H1 (cell line): ENCODE measurements around the gene ARHGEF28. TPM values are rescaled to one million over a fixed set of nuclear protein-coding genes. Genes with fewer than 3 reads are reported as not detected.
A peak's percentile ranks its signal among the peaks of the same experiment; 100 is the strongest.

ENCODE experiments used
- CTCF ChIA-PET: fragments of 300-600 bp; sonication (Branson Sonifier 250); formaldehyde crosslinking; loops from one replicate; lab custom pipeline; 2021; ENCODE audit not compliant: partially characterized antibody; lab: Charles Lee
- POLR2A ChIA-PET: fragments of 300-600 bp; sonication (Branson Sonifier 250); formaldehyde crosslinking; loops from one replicate; lab custom pipeline; 2021; ENCODE audit warnings: inconsistent platforms; ENCODE audit not compliant: partially characterized antibody; lab: Charles Lee
- DNase-seq, 2 experiments: peaks; one replicate each; pipeline versions ENCODE4 v3.0.0 to v3.0.0-alpha.2; 2010 to 2022; ENCODE audit warnings: low spot score in 2 of 2, low read depth in 1 of 2, mixed read lengths in 1 of 2
- FAIRE-seq: peaks from 2 replicates; lab custom pipeline; 2011; peaks lifted over from hg19 to GRCh38; lab: Jason Lieb, UNC
- H2AFZ ChIP-seq: 2 replicates; pipeline ENCODE4 v1.8.1; 2012; ENCODE audit warnings: low read length, inconsistent platforms
- H2AK5ac ChIP-seq: 2 replicates; pipeline ENCODE4 v1.6.1; 2013; ENCODE audit warnings: low read depth, low read length
- H2BK120ac ChIP-seq: replicated peaks from 2 replicates; pipeline ENCODE3; 2013; ENCODE audit warnings: low read depth, low read length, inconsistent platforms
- H2BK12ac ChIP-seq: 2 replicates; pipeline ENCODE4 v1.6.1; 2013; ENCODE audit warnings: low read depth, low read length
- H2BK15ac ChIP-seq: 2 replicates; pipeline ENCODE4 v1.6.1; 2013; ENCODE audit warnings: low read length
- H2BK20ac ChIP-seq: 2 replicates; pipeline ENCODE4 v1.6.1; 2013; ENCODE audit warnings: low read length
- H2BK5ac ChIP-seq: 2 replicates; pipeline ENCODE4 v1.6.1; 2013; ENCODE audit warnings: low read depth, low read length
- H3K14ac ChIP-seq: 2 replicates; pipeline ENCODE4 v1.6.1; 2013; ENCODE audit warnings: inconsistent platforms; ENCODE audit not compliant: insufficient read length
- H3K18ac ChIP-seq: 2 replicates; pipeline ENCODE4 v1.6.1; 2013; ENCODE audit warnings: low read length; ENCODE audit errors: extremely low read depth
- H3K23ac ChIP-seq: 2 replicates; pipeline ENCODE4 v1.6.1; 2013; ENCODE audit warnings: inconsistent platforms; ENCODE audit not compliant: insufficient read length
- H3K23me2 ChIP-seq: 2 replicates; pipeline ENCODE4 v1.6.1; 2013; ENCODE audit warnings: low read depth, low read length
- H3K27ac ChIP-seq: 2 replicates; pipeline ENCODE4 v1.6.1; 2011; ENCODE audit warnings: low read depth, low read length, inconsistent platforms
- H3K27me3 ChIP-seq, 4 experiments: replicated peaks in 1 of 4; 1 replicate in 1 of 4; 2 replicates in 3 of 4; pipeline versions ENCODE4 v1.6.1 to v1.8.1; 2011 to 2013; ENCODE audit warnings: low read length in 3 of 4, mild to moderate bottlenecking in 3 of 4, inconsistent platforms in 2 of 4, mixed read lengths in 2 of 4, moderate library complexity in 1 of 4; ENCODE audit not compliant: control insufficient read depth in 3 of 4, insufficient read depth in 3 of 4; ENCODE audit errors: extremely low read depth in 1 of 4
- H3K36me3 ChIP-seq, 4 experiments: 2 replicates each; pipeline versions ENCODE4 v1.6.1 to v1.8.1; 2011 to 2013; ENCODE audit warnings: mild to moderate bottlenecking in 4 of 4, low read length in 3 of 4, moderate library complexity in 2 of 4, control low read depth in 1 of 4, inconsistent platforms in 1 of 4; ENCODE audit not compliant: insufficient read depth in 4 of 4, control insufficient read depth in 2 of 4
- H3K4ac ChIP-seq: replicated peaks from 2 replicates; pipeline ENCODE3; 2013; ENCODE audit warnings: low read length, low read depth, mixed read lengths, inconsistent platforms; ENCODE audit not compliant: insufficient read length
- H3K4me1 ChIP-seq, 4 experiments: replicated peaks in 1 of 4; 1 replicate in 1 of 4; 2 replicates in 3 of 4; pipeline versions ENCODE4 v1.6.1 to v1.8.1; 2011 to 2013; ENCODE audit warnings: low read length in 3 of 4, inconsistent platforms in 2 of 4, mixed read lengths in 1 of 4; ENCODE audit not compliant: insufficient read depth in 4 of 4, control insufficient read depth in 3 of 4
- H3K4me2 ChIP-seq, 2 experiments: 2 replicates each; pipeline versions ENCODE4 v1.6.1 to v1.8.1; 2011 to 2013; ENCODE audit warnings: low read depth in 2 of 2, low read length in 2 of 2, control low read depth in 1 of 2, inconsistent platforms in 1 of 2, mild to moderate bottlenecking in 1 of 2; ENCODE audit not compliant: insufficient read depth in 1 of 2
- H3K4me3 ChIP-seq, 4 experiments: fragments of 200-600, 300-600 bp in 1 of 4; sonication (generic), shearing (Covaris generic), sonication (Bioruptor Twin) in 1 of 4; 2 replicates each; pipeline versions ENCODE4 v1.5.1 to v1.8.1; 2011 to 2016; ENCODE audit warnings: low read length in 4 of 4, low read depth in 3 of 4, control low read depth in 2 of 4, inconsistent platforms in 2 of 4, mild to moderate bottlenecking in 2 of 4, mixed read lengths in 1 of 4, moderate library complexity in 1 of 4; ENCODE audit not compliant: insufficient read depth in 2 of 4; ENCODE audit errors: extremely low read depth in 1 of 4
- H3K56ac ChIP-seq: replicated peaks from 2 replicates; pipeline ENCODE3; 2013; ENCODE audit warnings: low read depth, mild to moderate bottlenecking, mixed read lengths, low read length, inconsistent platforms; ENCODE audit not compliant: insufficient read length
- H3K79me1 ChIP-seq: 2 replicates; pipeline ENCODE4 v1.6.1; 2013; ENCODE audit warnings: low read depth, low read length, control low read depth
- H3K79me2 ChIP-seq, 2 experiments: 2 replicates each; pipeline versions ENCODE4 v1.6.1 to v1.8.1; 2012 to 2013; ENCODE audit warnings: low read length in 2 of 2, mild to moderate bottlenecking in 2 of 2, inconsistent platforms in 1 of 2; ENCODE audit not compliant: insufficient read depth in 2 of 2, control insufficient read depth in 1 of 2
- H3K9ac ChIP-seq, 4 experiments: replicated peaks in 1 of 4; 1 replicate in 1 of 4; 2 replicates in 3 of 4; pipeline versions ENCODE4 v1.6.1 to v1.8.1; 2011 to 2013; ENCODE audit warnings: low read depth in 3 of 4, low read length in 3 of 4, control low read depth in 2 of 4, mild to moderate bottlenecking in 2 of 4, moderate library complexity in 2 of 4, inconsistent platforms in 1 of 4; ENCODE audit errors: extremely low read depth in 1 of 4
- H3K9me3 ChIP-seq, 2 experiments: 2 replicates each; pipeline versions ENCODE4 v1.6.1 to v1.8.1; 2012 to 2013; ENCODE audit warnings: mild to moderate bottlenecking in 2 of 2, moderate library complexity in 2 of 2, control low read depth in 1 of 2, inconsistent platforms in 1 of 2, low read depth in 1 of 2, low read length in 1 of 2, mixed read lengths in 1 of 2; ENCODE audit not compliant: insufficient read depth in 2 of 2
- H4K20me1 ChIP-seq, 2 experiments: replicated peaks in 1 of 2; 2 replicates each; pipeline versions ENCODE3 to v1.8.1; 2011 to 2013; ENCODE audit warnings: inconsistent platforms in 2 of 2, low read length in 2 of 2, mild to moderate bottlenecking in 1 of 2; ENCODE audit not compliant: insufficient read depth in 2 of 2, control insufficient read depth in 1 of 2
- H4K5ac ChIP-seq: 2 replicates; pipeline ENCODE4 v1.6.1; 2013; ENCODE audit warnings: low read length, low read depth, mixed read lengths, inconsistent platforms; ENCODE audit not compliant: insufficient read length
- H4K8ac ChIP-seq: 2 replicates; pipeline ENCODE4 v1.8.0; 2013; ENCODE audit warnings: mild to moderate bottlenecking, moderate library complexity, low read length, inconsistent platforms; ENCODE audit not compliant: insufficient read depth; ENCODE audit errors: extremely low read depth
- H4K91ac ChIP-seq: replicated peaks from 2 replicates; pipeline ENCODE3; 2013; ENCODE audit warnings: low read length, mixed read lengths, inconsistent platforms; ENCODE audit not compliant: insufficient read length
- ATF2 ChIP-seq: IDR thresholded peaks from 2 replicates; pipeline ENCODE4 v1.6.1; 2012; ENCODE audit warnings: low read length, inconsistent platforms
- HDAC2 ChIP-seq, 2 experiments: fragments of 300-600 bp in 1 of 2; sonication (generic) in 1 of 2; IDR thresholded peaks; 2 replicates each; pipeline ENCODE4 v1.6.1; 2011 to 2012; ENCODE audit warnings: low read depth in 2 of 2, low read length in 2 of 2, mild to moderate bottlenecking in 2 of 2, moderate library complexity in 2 of 2, borderline replicate concordance in 1 of 2, inconsistent platforms in 1 of 2
- JUND ChIP-seq: IDR thresholded peaks from 2 replicates; pipeline ENCODE4 v1.6.1; 2011; ENCODE audit warnings: mild to moderate bottlenecking, improper control_type of control experiment, low read length
- NRF1 ChIP-seq: IDR thresholded peaks from 2 replicates; pipeline ENCODE4 v1.6.1; 2011; ENCODE audit warnings: mild to moderate bottlenecking, low read depth, low read length, improper control_type of control experiment
- RBBP5 ChIP-seq: IDR thresholded peaks from 2 replicates; pipeline ENCODE4 v1.7.1; 2012; ENCODE audit warnings: low read depth, mild to moderate bottlenecking, inconsistent platforms, low read length, moderate library complexity, borderline replicate concordance
- SRF ChIP-seq: IDR thresholded peaks from 2 replicates; pipeline ENCODE4 v1.6.1; 2011; ENCODE audit warnings: mild to moderate bottlenecking, low read depth, low read length, moderate library complexity
- SUZ12 ChIP-seq: fragments of 200-600 bp; sonication (generic); IDR thresholded peaks from 2 replicates; pipeline ENCODE4 v1.6.1; 2012; ENCODE audit warnings: mild to moderate bottlenecking, inconsistent platforms, low read length, moderate library complexity, mixed read lengths
- WGBS, 2 experiments: shearing (Covaris generic) in 1 of 2; methylation state at CpG; one replicate each; pipeline versions ENCODE4 v1.1.6 to v1.1.7; 2013 to 2015; ENCODE audit warnings: low lambda C conversion rate in 2 of 2, mixed read lengths in 2 of 2, inconsistent platforms in 1 of 2, low coverage in 1 of 2, missing lambda C conversion rate in 1 of 2; ENCODE audit not compliant: insufficient replicate concordance in 2 of 2, insufficient coverage in 1 of 2, insufficient read length in 1 of 2; ENCODE audit errors: extremely low coverage in 1 of 2, missing lambda C conversion rate in 1 of 2; 5-methylcytosine and 5-hydroxymethylcytosine counted together
- polyA plus RNA-seq, 7 experiments: library from polyadenylated mRNA; depleted of rRNA in 3 of 7; stranded (reverse) in 5 of 7; unstranded in 2 of 7; fragments of >200 nt in 5 of 7; fragments of 200-250 nt in 2 of 7; gene quantifications; 1 replicate in 5 of 7; 2 replicates in 1 of 7; 4 replicates in 1 of 7; pipeline versions ENCODE4 v1.2.1 to v1.2.3, GENCODE V29; 2011 to 2013; ENCODE audit warnings: missing spikeins in 2 of 7, mixed read lengths in 2 of 7
- total RNA-seq: library from RNA; stranded (reverse); fragmentation: NEBNext Ultra II Directional; extraction: Animal tissue kit (Norgen Biotek cat#: 25700); gene quantifications from 2 replicates; pipeline ENCODE4 v1.2.1, GENCODE V29; 2021

ARHGEF28 gene
- total and polyA plus RNA-seq, 2 of the 8 experiments (the other 6 are each of a cell fraction or from before 2014, with no cell fraction given): 0.33 to 1.0 TPM

GRCh38 chr5:73748510-73749400 lies 122.8 kb downstream of the ARHGEF28 start:
- Histone ChIP-seq H3K36me3 (no peaks in the 10 kb centered on the region), H3K27ac (no peak overlapping the region), H4K5ac (no peak overlapping the region), H3K4ac (no peak overlapping the region), H2BK12ac (no peak overlapping the region), H3K23me2 (no peaks in the 10 kb centered on the region), H3K4me1 (peaks cover 0 to 2% (median 0%) of the 10 kb centered on the region in 4 experiments; a peak in 1 of 7 replicates), H3K23ac (no peak overlapping the region), H3K4me3 (no peak overlapping the region), H3K9me3 (no peaks in the 10 kb centered on the region), H3K79me1 (no peaks in the 10 kb centered on the region), H3K79me2 (no peaks in the 10 kb centered on the region), H2AFZ (no peak overlapping the region), H3K4me2 (no peak overlapping the region), H4K20me1 (no peaks in the 10 kb centered on the region), H3K56ac (no peak overlapping the region), H2AK5ac (no peak overlapping the region), H2BK20ac (no peak overlapping the region), H3K27me3 (no peaks in the 10 kb centered on the region), H2BK5ac (no peak overlapping the region), H3K18ac (0 out of 2 replicates have a peak overlapping the region, but pooled peaks have one; percentile 20), H2BK120ac (no peak overlapping the region), H3K14ac (no peak overlapping the region), H2BK15ac (no peak overlapping the region), H4K8ac (no peak overlapping the region), H3K9ac (no peak overlapping the region), H4K91ac (no peak overlapping the region)
- no peak for DNase-seq
- ChIA-PET CTCF (interaction anchor here (0.6 kb wide), 1 partner anchor 13 kb away, joined by 4 read pairs; no protein-coding TSS in a partner anchor), POLR2A (no interaction called here)
- TF ChIP-seq JUND (no peak), HDAC2 (IDR thresholded peaks at IDR 0.05; ENCODE audit: borderline replicate concordance in 1 of 2, low read depth in 2 of 2, low read length in 2 of 2) (no peak), ATF2 (no peak), SUZ12 (no peak), SRF (no peak), RBBP5 (no peak), NRF1 (no peak)
- 87% methylated on average over 11 of the region's 11 CpGs; no CpG with 5 or more reads in 1 of the 2 experiments for WGBS, 2 experiments
- FAIRE-seq: no peak
